Smooth muscle cell (in vitro differentiated cells): Measurements from ENCODE around the gene ATP1B3. TPM values are rescaled to one million over a fixed set of nuclear protein-coding genes. Genes with fewer than 3 reads are reported as not detected.
"Not testable (repeated sequence)": the region's sequence is repeated elsewhere in the genome, so short reads cannot be mapped to it uniquely, and the experiment has no call there.

Experiments
- DNase-seq: peaks from one replicate; lab custom pipeline; 2025; ENCODE audit not compliant: unreplicated experiment; lab: John Stamatoyannopoulos, UW
- H2AFZ ChIP-seq: fragments of 200-600 bp; sonication (generic); 2 replicates; pipeline ENCODE4 v1.6.0; 2016; ENCODE audit warnings: antibody characterized with exemption, low read depth, mild to moderate bottlenecking
- H3F3A ChIP-seq: fragments of 200-600 bp; sonication (generic); 2 replicates; pipeline ENCODE4 v1.6.0; 2017; ENCODE audit warnings: antibody characterized with exemption, low read depth
- H3K27ac ChIP-seq: fragments of 200-600 bp; sonication (generic); 2 replicates; pipeline ENCODE4 v1.5.1; 2016; ENCODE audit warnings: low read depth, mild to moderate bottlenecking
- H3K27me3 ChIP-seq: fragments of 200-600 bp; sonication (generic); 2 replicates; pipeline ENCODE4 v1.6.1; 2016; ENCODE audit warnings: low read depth, mild to moderate bottlenecking
- H3K36me3 ChIP-seq: fragments of 200-600 bp; sonication (generic); 2 replicates; pipeline ENCODE4 v1.5.1; 2016; ENCODE audit warnings: low read depth
- H3K4me1 ChIP-seq: fragments of 200-600 bp; sonication (generic); 2 replicates; pipeline ENCODE4 v1.5.1; 2016; ENCODE audit warnings: low read depth
- H3K4me2 ChIP-seq: fragments of 200-600 bp; sonication (generic); 2 replicates; pipeline ENCODE4 v1.6.0; 2016; ENCODE audit warnings: mild to moderate bottlenecking
- H3K4me3 ChIP-seq: fragments of 200-600 bp; sonication (generic); 2 replicates; pipeline ENCODE4 v1.5.1; 2016; ENCODE audit warnings: mild to moderate bottlenecking
- H3K79me2 ChIP-seq: fragments of 200-600 bp; sonication (generic); 2 replicates; pipeline ENCODE4 v1.6.0; 2016; ENCODE audit warnings: low read depth, mild to moderate bottlenecking
- H3K9ac ChIP-seq: fragments of 200-600 bp; sonication (generic); 2 replicates; pipeline ENCODE4 v1.6.0; 2016; ENCODE audit warnings: low read depth
- H3K9me3 ChIP-seq: fragments of 200-600 bp; sonication (generic); replicated peaks from 2 replicates; pipeline ENCODE4 v1.5.1; 2016; ENCODE audit warnings: low read depth
- H4K20me1 ChIP-seq: fragments of 200-600 bp; sonication (generic); 2 replicates; pipeline ENCODE4 v1.6.0; 2016; ENCODE audit warnings: low read depth
- CTCF ChIP-seq: fragments of 200-600 bp; sonication (generic); IDR thresholded peaks from 2 replicates; pipeline ENCODE4 v1.5.1; 2017; ENCODE audit warnings: borderline replicate concordance, mild to moderate bottlenecking, antibody characterized with exemption; ENCODE audit not compliant: insufficient read depth, poor library complexity, severe bottlenecking
- WGBS: methylation state at CpG from one replicate; pipeline ENCODE4 v1.1.7; 2016; ENCODE audit warnings: low lambda C conversion rate; 5-methylcytosine and 5-hydroxymethylcytosine counted together
- polyA plus RNA-seq: library from polyadenylated mRNA; unstranded; fragments of >200 nt; fragmentation: Nextera tagmentation; extraction: Ambion mirVana; gene quantifications from 2 replicates; pipeline ENCODE4 v1.2.1, GENCODE V29; 2016
- total RNA-seq: library from RNA; depleted of rRNA; stranded (reverse); fragments of >200 nt; gene quantifications from 2 replicates; pipeline ENCODE4 v1.2.3, GENCODE V29; 2014

ATP1B3 gene
- total and polyA plus RNA-seq, 2 experiments from 2014 or later: 89.2 to 250 TPM

GRCh38 chr3:141878326-141878725 lies 1.9 kb downstream of the ATP1B3 start:
- no peak for TF ChIP-seq CTCF
- H3K4me3 ChIP-seq: peak overlapping the region; percentile 99
- no peaks in the 10 kb centered on the region for H3K27me3 ChIP-seq
- DNase-seq: no peak
- H3F3A ChIP-seq: peaks cover 3% of the 10 kb centered on the region
- WGBS: 0% methylated on average over 1 of the region's 1 CpG
- no peaks in the 10 kb centered on the region for H3K36me3 ChIP-seq
- no peaks in the 10 kb centered on the region for H3K9me3 ChIP-seq
- H3K27ac ChIP-seq: peak overlapping the region; percentile 96
- peaks cover 19% of the 10 kb centered on the region for H3K4me1 ChIP-seq
- H3K79me2 ChIP-seq: peaks cover 62% of the 10 kb centered on the region
- H2AFZ ChIP-seq: no peak overlapping the region
- peak overlapping the region; percentile 89 for H3K9ac ChIP-seq
- H4K20me1 ChIP-seq: peaks cover 47% of the 10 kb centered on the region
- peak overlapping the region; percentile 97 for H3K4me2 ChIP-seq

GRCh38 chr3:141878817-141879216 lies 2.4 kb downstream of the ATP1B3 start:
- H3K27ac ChIP-seq: no peak overlapping the region
- H3K36me3 ChIP-seq: no peaks in the 10 kb centered on the region
- peaks cover 3% of the 10 kb centered on the region for H3F3A ChIP-seq
- H2AFZ ChIP-seq: no peak overlapping the region
- no peaks in the 10 kb centered on the region for H3K27me3 ChIP-seq
- peak overlapping the region; percentile 89 for H3K9ac ChIP-seq
- peak overlapping the region; percentile 99 for H3K4me3 ChIP-seq
- no peaks in the 10 kb centered on the region for H3K9me3 ChIP-seq
- H3K79me2 ChIP-seq: peaks cover 67% of the 10 kb centered on the region
- WGBS: 81% methylated on average over 2 of the region's 2 CpGs
- H3K4me1 ChIP-seq: peaks cover 19% of the 10 kb centered on the region
- TF ChIP-seq CTCF: no peak
- peak overlapping the region; percentile 97 for H3K4me2 ChIP-seq
- no peak for DNase-seq
- H4K20me1 ChIP-seq: peaks cover 52% of the 10 kb centered on the region

GRCh38 chr3:141881702-141882101 lies 5.3 kb downstream of the ATP1B3 start:
- H4K20me1 ChIP-seq: peaks cover 81% of the 10 kb centered on the region
- no peak overlapping the region for H3K4me3 ChIP-seq
- no peak overlapping the region for H2AFZ ChIP-seq
- H3K4me1 ChIP-seq: peaks cover 14% of the 10 kb centered on the region
- peaks cover 96% of the 10 kb centered on the region for H3K79me2 ChIP-seq
- WGBS: 87% methylated on average over 4 of the region's 4 CpGs
- H3K9me3 ChIP-seq: no peaks in the 10 kb centered on the region
- no peak overlapping the region for H3K9ac ChIP-seq
- H3K27me3 ChIP-seq: no peaks in the 10 kb centered on the region
- H3K4me2 ChIP-seq: no peak overlapping the region
- no peaks in the 10 kb centered on the region for H3K36me3 ChIP-seq
- no peak for TF ChIP-seq CTCF
- no peaks in the 10 kb centered on the region for H3F3A ChIP-seq
- no peak for DNase-seq
- H3K27ac ChIP-seq: no peak overlapping the region

GRCh38 chr3:141887051-141887450 lies 10.6 kb downstream of the ATP1B3 start:
- no peak overlapping the region for H3K27ac ChIP-seq
- H3K4me3 ChIP-seq: no peak overlapping the region
- no peak for DNase-seq
- 97% methylated on average over 5 of the region's 5 CpGs for WGBS
- no peaks in the 10 kb centered on the region for H3F3A ChIP-seq
- TF ChIP-seq CTCF: no peak
- H3K79me2 ChIP-seq: peaks cover 96% of the 10 kb centered on the region
- no peaks in the 10 kb centered on the region for H3K36me3 ChIP-seq
- H3K27me3 ChIP-seq: no peaks in the 10 kb centered on the region
- H3K4me2 ChIP-seq: no peak overlapping the region
- H3K9ac ChIP-seq: no peak overlapping the region
- no peaks in the 10 kb centered on the region for H3K9me3 ChIP-seq
- peaks cover 77% of the 10 kb centered on the region for H4K20me1 ChIP-seq
- no peaks in the 10 kb centered on the region for H3K4me1 ChIP-seq
- H2AFZ ChIP-seq: no peak overlapping the region

- not testable (repeated sequence) for H2AFZ ChIP-seq, H3K4me1 ChIP-seq, H3K4me2 ChIP-seq, H3K27me3 ChIP-seq, H3K4me3 ChIP-seq, H3F3A ChIP-seq, H3K9ac ChIP-seq, DNase-seq, H3K9me3 ChIP-seq, H3K36me3 ChIP-seq, H3K27ac ChIP-seq
- Histone ChIP-seq H3K79me2 (peaks cover 96% of the 10 kb centered on the region), H4K20me1 (peaks cover 77% of the 10 kb centered on the region)
- 97% methylated on average over 3 of the region's 3 CpGs for WGBS
These were observed 12.1 kb downstream of the ATP1B3 start for GRCh38 chr3:141888548-141888947.
